Heart left ventricle (tissue), 13 donors: ENCODE results near the gene DMD.

Experiments
- CTCF ChIP-seq, 12 donors: fragments of 200-600 bp; sonication (generic) in 4 of 12; IDR thresholded peaks; one replicate each; pipeline versions ENCODE4 v1.5.0 to v1.8.0; 2018 to 2022; ENCODE audit warnings: antibody characterized with exemption in 12 of 12, mild to moderate bottlenecking in 5 of 12
- POLR2A ChIP-seq, 2 donors: fragments of 450-650 bp; IDR thresholded peaks; one replicate each; pipeline ENCODE4 v1.6.1; 2017; ENCODE audit warnings: antibody characterized with exemption in 2 of 2, mild to moderate bottlenecking in 2 of 2, moderate library complexity in 2 of 2
- donor health status: ischemic (EF 13 %, LVEDD 7.1; RV severe dilation, severe dysfunction).
- donor health status: DM: no; HTN: yes; CAD: no.
- donor health status: DM: no; HTN: no; CAD: no.
- donor health status: ischemic (EF 25% LVEDD 6.9; RV normal size, moderate dysfunction).
- donor health status: ischemic (EF 25% LVEDD 5.7; RV mildly dilated, moderate dysfunction).
- donor health status: ischemic (EF 35%, LVEDD 5.7; RV mildly dilated, moderate dysfunction).
- donor health status: nonischemic (EF 11% LVEDD 7.7; RV severe dilation, severe dysfunction).
- donor health status: DM: yes; HTN: yes; CAD: no.
- donor health status: PGD.
- donor health status: ischemic (EF 29% LVEDD 5.4; RV normal size, mild dysfunction).
- donor health status: nonischemic (EF 23%, LVEDD 6.1; RV moderate dilation, normal function).

- TF ChIP-seq CTCF (IDR thresholded peaks at IDR 0.05) (no peak), POLR2A (IDR thresholded peaks at IDR 0.05) (no peak)
These were observed 1890.6 kb downstream of the DMD start for GRCh38 chrX:31320740-31321139.
